Osteoblast (primary cell): ENCODE data around the gene ANKRD16. TPM values are rescaled to one million over a fixed set of nuclear protein-coding genes. Genes with fewer than 3 reads are reported as not detected.
"Not testable (repeated sequence)": the region's sequence is repeated elsewhere in the genome, so short reads cannot be mapped to it uniquely, and the experiment has no call there.

Experiments
- DNase-seq: peaks from one replicate; pipeline ENCODE4 v3.0.0; 2011; ENCODE audit warnings: low spot score, mixed read lengths; ENCODE audit not compliant: insufficient read length; ENCODE audit errors: missing footprints
- H2AFZ ChIP-seq: 2 replicates; pipeline ENCODE4 v1.6.0; 2011; ENCODE audit warnings: mild to moderate bottlenecking, low read length
- H3K27ac ChIP-seq: 2 replicates; pipeline ENCODE4 v1.5.1; 2011; ENCODE audit warnings: mild to moderate bottlenecking, low read depth, low read length, moderate library complexity
- H3K27me3 ChIP-seq: 2 replicates; pipeline ENCODE4 v1.6.0; 2012; ENCODE audit warnings: mild to moderate bottlenecking, control low read depth, inconsistent platforms, low read length, moderate library complexity; ENCODE audit not compliant: insufficient read depth
- H3K36me3 ChIP-seq: 2 replicates; pipeline ENCODE4 v1.5.1; 2011; ENCODE audit warnings: mild to moderate bottlenecking, low read length, control low read depth, moderate library complexity; ENCODE audit not compliant: insufficient read depth
- H3K4me1 ChIP-seq: 2 replicates; pipeline ENCODE4 v1.5.1; 2011; ENCODE audit warnings: mild to moderate bottlenecking, low read length, control low read depth, moderate library complexity; ENCODE audit not compliant: insufficient read depth
- H3K4me2 ChIP-seq: 2 replicates; pipeline ENCODE4 v1.6.0; 2011; ENCODE audit warnings: mild to moderate bottlenecking, low read length; ENCODE audit not compliant: insufficient read depth
- H3K4me3 ChIP-seq: fragments of 200-600 bp; sonication (generic); 3 replicates; pipeline ENCODE4 v1.5.1; 2012; ENCODE audit warnings: mild to moderate bottlenecking, low read length, inconsistent platforms; ENCODE audit not compliant: insufficient read depth
- H3K79me2 ChIP-seq: 2 replicates; pipeline ENCODE4 v1.6.0; 2012; ENCODE audit warnings: mild to moderate bottlenecking, low read length, control low read depth, inconsistent platforms; ENCODE audit not compliant: insufficient read depth
- H3K9me3 ChIP-seq: 2 replicates; pipeline ENCODE4 v1.5.1; 2011; ENCODE audit warnings: low read depth, low read length, control low read depth
- H4K20me1 ChIP-seq: 2 replicates; pipeline ENCODE4 v1.6.0; 2012; ENCODE audit warnings: mild to moderate bottlenecking, low read length, control low read depth; ENCODE audit not compliant: insufficient read depth
- total RNA-seq: library from RNA; depleted of rRNA; stranded (reverse); fragments of >200 nt; gene quantifications from 2 replicates; pipeline ENCODE4 v1.2.3, GENCODE V29; 2012
- TF ChIP-seq, protein P1 (sequence below): IDR thresholded peaks from 2 replicates; pipeline ENCODE4 v1.5.1; 2011; ENCODE audit warnings: mild to moderate bottlenecking, low read depth, low read length, moderate library complexity; ENCODE audit errors: extremely low read depth

ANKRD16 gene
- total RNA-seq, 1 donor = 7.2 TPM

DNA sequence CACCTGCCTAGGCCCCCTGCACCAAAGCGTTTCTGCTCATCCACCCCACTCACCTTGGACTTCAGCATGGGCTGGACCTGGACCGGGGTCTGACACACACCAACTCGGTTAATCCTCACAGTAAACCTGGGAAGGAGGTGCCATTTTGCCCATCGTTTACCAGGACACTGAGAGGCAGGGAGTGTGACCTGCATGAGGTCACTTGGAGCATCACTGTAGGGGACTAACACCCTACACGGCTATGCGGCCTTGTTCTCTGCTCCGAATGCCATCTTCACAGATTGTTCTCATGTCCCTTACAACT is 33.0 kb downstream of the ANKRD16 start:
- DNase-seq = no peak
- TF ChIP-seq, protein P1, sequence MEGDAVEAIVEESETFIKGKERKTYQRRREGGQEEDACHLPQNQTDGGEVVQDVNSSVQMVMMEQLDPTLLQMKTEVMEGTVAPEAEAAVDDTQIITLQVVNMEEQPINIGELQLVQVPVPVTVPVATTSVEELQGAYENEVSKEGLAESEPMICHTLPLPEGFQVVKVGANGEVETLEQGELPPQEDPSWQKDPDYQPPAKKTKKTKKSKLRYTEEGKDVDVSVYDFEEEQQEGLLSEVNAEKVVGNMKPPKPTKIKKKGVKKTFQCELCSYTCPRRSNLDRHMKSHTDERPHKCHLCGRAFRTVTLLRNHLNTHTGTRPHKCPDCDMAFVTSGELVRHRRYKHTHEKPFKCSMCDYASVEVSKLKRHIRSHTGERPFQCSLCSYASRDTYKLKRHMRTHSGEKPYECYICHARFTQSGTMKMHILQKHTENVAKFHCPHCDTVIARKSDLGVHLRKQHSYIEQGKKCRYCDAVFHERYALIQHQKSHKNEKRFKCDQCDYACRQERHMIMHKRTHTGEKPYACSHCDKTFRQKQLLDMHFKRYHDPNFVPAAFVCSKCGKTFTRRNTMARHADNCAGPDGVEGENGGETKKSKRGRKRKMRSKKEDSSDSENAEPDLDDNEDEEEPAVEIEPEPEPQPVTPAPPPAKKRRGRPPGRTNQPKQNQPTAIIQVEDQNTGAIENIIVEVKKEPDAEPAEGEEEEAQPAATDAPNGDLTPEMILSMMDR = no peak
- no peak overlapping the region for H3K4me3 ChIP-seq

DNA sequence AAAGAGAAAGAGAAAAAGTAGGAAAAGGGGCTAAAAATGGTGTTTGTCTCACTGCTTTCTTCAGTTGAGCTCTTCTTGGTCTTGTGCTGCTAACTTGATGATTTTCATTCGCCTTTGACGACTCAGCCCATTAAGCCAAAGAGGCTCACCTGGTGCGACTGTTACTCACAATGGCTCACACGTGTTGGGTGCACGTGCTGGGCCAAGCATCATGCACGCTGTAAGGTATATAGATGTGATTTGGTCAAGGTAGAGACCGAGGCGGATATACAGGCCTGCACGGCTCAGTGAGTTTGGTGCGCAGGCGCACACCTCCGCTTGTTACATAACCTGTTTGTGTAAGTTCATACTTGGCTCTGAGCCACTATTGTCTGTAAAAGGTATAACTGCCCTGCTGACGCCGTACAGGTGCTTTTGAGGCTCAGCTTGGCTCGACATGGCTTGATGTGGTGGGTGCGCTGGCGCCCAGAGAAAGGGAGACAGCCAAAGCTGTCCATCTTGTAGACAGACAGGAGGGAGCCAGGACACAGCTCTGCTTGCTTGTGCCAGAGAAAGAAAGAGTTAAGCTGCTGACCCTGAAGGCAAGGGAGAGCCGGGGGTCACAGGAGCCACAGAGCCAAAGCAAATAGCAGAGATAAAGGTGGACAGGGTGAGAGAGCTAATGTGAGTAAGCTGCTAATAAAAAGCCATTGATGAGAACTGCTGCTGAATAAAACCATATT is 33.6 kb downstream of the ANKRD16 start:
- Histone ChIP-seq H3K27me3 (peaks cover 5% of the 10 kb centered on the region), H3K4me2 (no peak overlapping the region), H3K4me1 (no peaks in the 10 kb centered on the region), H3K9me3 (no peaks in the 10 kb centered on the region), H2AFZ (no peak overlapping the region), H3K4me3 (no peak overlapping the region), H3K79me2 (no peaks in the 10 kb centered on the region), H4K20me1 (no peaks in the 10 kb centered on the region), H3K36me3 (no peaks in the 10 kb centered on the region), H3K27ac (no peak overlapping the region)
- TF ChIP-seq, protein P1 = no peak
- no peak for DNase-seq

More for the DNA sequence above, 33.0 kb downstream of the ANKRD16 start:
- Histone ChIP-seq H3K27ac (no peak overlapping the region), H3K36me3 (no peaks in the 10 kb centered on the region), H3K27me3 (peaks cover 5% of the 10 kb centered on the region), H4K20me1 (no peaks in the 10 kb centered on the region), H3K4me1 (peaks cover 4% of the 10 kb centered on the region), H3K9me3 (no peaks in the 10 kb centered on the region), H3K79me2 (no peaks in the 10 kb centered on the region), H3K4me2 (no peak overlapping the region), H2AFZ (no peak overlapping the region)

DNA sequence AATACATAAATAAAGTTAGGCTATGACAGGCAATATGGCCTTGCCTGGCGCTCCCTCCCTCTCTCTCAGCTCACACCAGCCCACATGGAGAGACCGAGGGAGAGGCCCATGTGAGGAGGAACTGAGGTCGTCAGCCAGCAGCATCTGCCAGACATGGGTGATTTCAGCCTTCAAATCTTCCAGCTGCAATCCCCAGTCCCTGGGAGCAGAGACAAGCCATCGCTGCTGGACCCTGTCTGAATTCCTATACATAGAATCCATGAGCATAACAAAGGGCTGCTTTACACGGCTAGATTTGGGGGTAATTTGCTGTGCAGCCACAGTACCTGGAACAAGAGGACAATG is 35.6 kb downstream of the ANKRD16 start:
- DNase-seq = no peak
- Histone ChIP-seq H3K9me3 (no peaks in the 10 kb centered on the region), H3K27ac (no peak overlapping the region), H3K4me2 (no peak overlapping the region), H2AFZ (no peak overlapping the region), H3K4me3 (no peak overlapping the region), H3K36me3 (no peaks in the 10 kb centered on the region), H3K27me3 (peaks cover 5% of the 10 kb centered on the region), H3K79me2 (no peaks in the 10 kb centered on the region), H4K20me1 (no peaks in the 10 kb centered on the region), H3K4me1 (no peaks in the 10 kb centered on the region)
- TF ChIP-seq, protein P1 = no peak

DNA sequence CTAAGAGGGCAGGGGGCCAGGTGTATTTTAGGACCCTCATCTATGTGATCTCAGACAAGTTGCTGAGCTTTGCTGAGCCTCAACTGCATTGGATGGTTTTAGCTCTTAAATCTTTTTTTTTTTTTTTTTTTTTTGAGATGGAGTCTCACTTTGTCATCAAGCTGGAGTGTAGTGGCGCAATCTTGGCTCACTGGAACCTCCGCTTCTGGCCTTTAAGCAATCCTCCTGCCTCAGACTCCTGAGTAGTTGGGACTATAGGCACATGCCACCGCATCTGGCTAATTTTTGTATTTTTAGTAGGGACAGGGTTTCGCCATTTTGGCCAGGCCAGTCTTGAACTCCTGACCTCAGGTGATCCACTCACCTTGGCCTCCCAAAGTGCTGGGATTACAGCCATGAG is 43.0 kb downstream of the ANKRD16 start:
- H3K36me3 ChIP-seq, H3K79me2 ChIP-seq, H3K27ac ChIP-seq, H3K9me3 ChIP-seq, H3K4me1 ChIP-seq, H3K27me3 ChIP-seq, H2AFZ ChIP-seq, H4K20me1 ChIP-seq, DNase-seq, H3K4me3 ChIP-seq: not testable (repeated sequence)
- peak overlapping the region; percentile 4 for H3K4me2 ChIP-seq
